ENCODE results near the gene ABCB10. TPM values are rescaled to one million over a fixed set of nuclear protein-coding genes. Genes with fewer than 3 reads are reported as not detected.
A peak's percentile ranks its signal among the peaks of the same experiment; 100 is the strongest.

The ABCB10 gene
- total and polyA plus RNA-seq, 10 donors: 6.9 to 21.9 (median 15.7) TPM

DNA sequence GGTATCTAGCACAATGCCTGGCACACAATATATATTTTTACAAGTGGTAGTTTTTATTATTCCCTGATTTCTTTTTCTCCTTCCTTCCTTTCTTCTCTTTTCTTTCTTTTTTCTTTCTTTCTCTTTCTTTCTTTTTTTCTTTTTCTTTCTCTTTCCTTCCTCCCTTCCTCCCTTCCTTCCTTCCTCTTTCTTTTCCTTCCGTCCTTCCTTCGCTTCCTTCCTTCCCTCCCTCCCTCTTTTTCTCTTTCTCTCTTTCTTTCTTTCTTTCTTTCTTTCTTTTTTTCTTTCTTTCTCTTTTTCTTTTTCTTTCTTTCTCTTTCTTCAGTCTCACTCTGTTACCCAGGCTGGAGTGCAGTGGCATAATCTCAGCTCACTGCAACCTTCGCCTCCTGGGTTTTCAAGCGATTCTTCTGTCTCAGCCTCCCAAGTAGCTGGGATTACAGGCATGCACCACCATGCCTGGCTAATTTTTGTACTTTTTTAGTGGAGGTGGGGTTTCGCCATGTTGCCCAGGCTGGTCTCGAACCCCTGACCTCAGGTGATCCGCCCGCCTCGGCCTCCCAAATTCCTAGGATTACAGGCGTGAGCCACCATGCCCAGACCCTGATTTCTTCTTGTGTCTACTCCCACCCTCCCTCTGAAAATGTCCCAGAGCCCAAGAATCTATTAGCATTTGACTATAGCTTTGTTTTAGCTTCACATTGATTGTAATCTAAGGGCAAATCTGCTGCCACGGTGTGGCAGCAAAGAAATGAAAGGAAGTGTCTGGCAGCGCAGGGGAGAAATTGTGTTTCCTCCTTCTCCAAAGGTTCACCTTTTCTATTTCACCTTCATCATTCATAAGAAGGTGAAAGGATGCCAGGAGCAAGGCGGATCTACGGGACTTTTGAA is 19.9 kb upstream of the ABCB10 start:
- H3K9me3 ChIP-seq: no peaks in the 10 kb centered on the region
- peak overlapping the region in 2 of 8 donors; percentile 9 to 48 for H3K4me3 ChIP-seq
- TF ChIP-seq POLR2AphosphoS5 (IDR thresholded peaks at IDR 0.05) (no peak), CTCF (IDR thresholded peaks at IDR 0.05 in 8 of 11, conservative IDR thresholded peaks at IDR 0.05 in 3 of 11) (no peak), POLR2A (IDR thresholded peaks at IDR 0.05) (no peak)
- peaks cover 6 to 29% (median 19%) of the 10 kb centered on the region in 6 donors for H3K4me1 ChIP-seq
- H3K36me3 ChIP-seq: no peaks in the 10 kb centered on the region
- no peak for DNase-seq
- WGBS, 5 donors: 65 to 72% (median 68%) methylated on average over 13 to 14 of the region's 14 CpGs
- peak overlapping the region in 7 of 8 donors; percentile 13 to 76 (median 56) for H3K27ac ChIP-seq
- no peaks in the 10 kb centered on the region for H3K27me3 ChIP-seq (replicated peaks in 1 of 7)
- intact Hi-C loops (cut with DNase I; ENCODE audit: low total_unique reads): no loop called here

DNA sequence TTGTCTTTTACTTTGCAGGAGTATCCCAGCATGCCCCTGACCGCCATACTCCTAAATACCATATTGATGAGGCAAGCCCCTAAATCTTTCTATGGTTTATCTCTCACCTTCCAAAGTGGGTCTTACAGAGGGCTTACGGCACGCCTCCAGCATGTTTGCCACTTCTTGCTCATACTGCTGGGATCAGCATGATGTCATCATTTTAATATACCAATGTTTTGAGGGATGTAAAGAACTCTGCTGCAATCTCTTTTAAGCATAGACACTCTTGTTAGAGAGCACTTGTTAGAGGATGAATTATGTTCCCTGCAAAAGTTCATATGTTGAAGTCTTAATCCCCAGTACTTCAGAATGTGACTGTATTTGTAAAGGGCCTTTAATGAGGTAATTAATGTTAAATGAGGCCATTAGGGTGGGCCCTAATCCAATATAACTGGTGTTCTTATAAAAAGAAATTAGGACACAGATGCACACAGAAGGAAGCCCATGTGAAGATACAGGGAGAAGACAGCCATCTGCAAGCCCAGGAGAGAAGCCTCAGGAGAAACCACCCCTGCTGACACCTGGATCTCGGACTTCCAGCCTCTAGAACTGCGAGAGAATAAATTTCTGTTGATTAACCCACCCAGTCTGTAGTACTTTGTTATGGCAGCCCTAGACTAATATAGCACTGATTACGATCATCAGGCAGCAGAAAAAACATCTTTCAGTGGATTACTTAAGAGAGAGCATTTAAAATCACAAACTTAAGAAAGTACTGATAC is 16.4 kb upstream of the ABCB10 start:
- no peak overlapping the region for H3K4me3 ChIP-seq
- peaks cover 6 to 21% (median 14%) of the 10 kb centered on the region in 6 donors for H3K4me1 ChIP-seq
- H3K27me3 ChIP-seq (replicated peaks in 1 of 7): no peaks in the 10 kb centered on the region
- no peak for DNase-seq
- no peak overlapping the region for H3K27ac ChIP-seq
- H3K9me3 ChIP-seq: no peaks in the 10 kb centered on the region
- intact Hi-C loops (cut with DNase I; ENCODE audit: low total_unique reads): no loop called here
- TF ChIP-seq POLR2AphosphoS5 (IDR thresholded peaks at IDR 0.05) (no peak), CTCF (IDR thresholded peaks at IDR 0.05 in 8 of 11, conservative IDR thresholded peaks at IDR 0.05 in 3 of 11) (no peak), POLR2A (IDR thresholded peaks at IDR 0.05) (no peak)
- H3K36me3 ChIP-seq: no peaks in the 10 kb centered on the region
- 88 to 96% (median 92%) methylated on average over 6 of the region's 6 CpGs for WGBS, 5 donors

DNA sequence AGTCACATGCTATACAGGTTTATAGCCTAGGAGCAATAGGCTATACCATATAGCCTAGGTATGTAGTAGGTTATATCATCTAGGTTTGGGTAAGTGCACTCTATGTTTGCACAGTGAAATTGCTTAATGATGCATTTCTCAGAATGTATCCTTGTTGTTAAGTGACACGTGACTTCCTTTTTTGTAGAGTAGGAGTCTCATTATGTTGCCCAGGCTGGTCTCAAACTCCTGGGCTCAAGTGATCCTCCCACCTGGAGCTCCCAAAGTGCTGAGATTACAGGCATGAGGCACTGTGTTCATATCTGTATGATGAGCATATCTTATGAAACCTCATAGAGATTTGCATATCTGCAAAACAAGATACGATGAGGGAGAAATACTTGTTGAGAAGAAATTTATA is 13.8 kb upstream of the ABCB10 start:
- no peak for TF ChIP-seq POLR2A (IDR thresholded peaks at IDR 0.05)
- TF ChIP-seq POLR2AphosphoS5 (IDR thresholded peaks at IDR 0.05): no peak
- no peak for TF ChIP-seq CTCF (IDR thresholded peaks at IDR 0.05 in 8 of 11, conservative IDR thresholded peaks at IDR 0.05 in 3 of 11)
- 50 to 68% (median 65%) methylated on average over 2 of the region's 2 CpGs for WGBS, 5 donors
- no peaks in the 10 kb centered on the region for H3K9me3 ChIP-seq
- no peak overlapping the region for H3K4me3 ChIP-seq
- H3K27ac ChIP-seq: no peak overlapping the region
- peaks cover 0 to 4% (median 0%) of the 10 kb centered on the region in 6 donors for H3K4me1 ChIP-seq
- intact Hi-C loops (cut with DNase I; ENCODE audit: low total_unique reads): no loop called here
- no peaks in the 10 kb centered on the region for H3K36me3 ChIP-seq
- no peaks in the 10 kb centered on the region for H3K27me3 ChIP-seq (replicated peaks in 1 of 7)
- no peak for DNase-seq
